GM21423 (cell line): ENCODE measurements around the gene PIEZO1.

Experiments
- ATAC-seq: cut with Tn5 transposase; IDR thresholded peaks from one replicate; pipeline ENCODE4 v1.9.1; 2021; ENCODE audit warnings: mild to moderate bottlenecking, moderate library complexity; ENCODE audit not compliant: unreplicated experiment

PIEZO1 gene

GRCh38 chr16:88754109-88754911 is 30.7 kb downstream of the PIEZO1 start:
- no peak for ATAC-seq

GRCh38 chr16:88753602-88754001 is 31.4 kb downstream of the PIEZO1 start:
- ATAC-seq, result no peak

GRCh38 chr16:88753191-88753590 is 31.8 kb downstream of the PIEZO1 start:
- ATAC-seq, result no peak

- no peak for ATAC-seq
Observed at GRCh38 chr16:88752386-88753002, 32.5 kb downstream of the PIEZO1 start.

GRCh38 chr16:88750854-88751253 is 34.2 kb downstream of the PIEZO1 start:
- no peak for ATAC-seq

- no peak for ATAC-seq
Observed at GRCh38 chr16:88749358-88749757, 35.7 kb downstream of the PIEZO1 start.

- no peak for ATAC-seq
Observed at GRCh38 chr16:88748364-88748763, 36.7 kb downstream of the PIEZO1 start.

- ATAC-seq, result no peak
Observed at GRCh38 chr16:88747588-88748301, 37.3 kb downstream of the PIEZO1 start.

- no peak for ATAC-seq
Observed at GRCh38 chr16:88746506-88746905, 38.5 kb downstream of the PIEZO1 start.

GRCh38 chr16:88744577-88745521 is 40.2 kb downstream of the PIEZO1 start:
- no peak for ATAC-seq

GRCh38 chr16:88743693-88744576 is 41.1 kb downstream of the PIEZO1 start:
- ATAC-seq, result no peak

- no peak for ATAC-seq
Observed at GRCh38 chr16:88742896-88743605, 42.0 kb downstream of the PIEZO1 start.

- ATAC-seq, result no peak
Observed at GRCh38 chr16:88741368-88741767, 43.7 kb downstream of the PIEZO1 start.

- ATAC-seq, result no peak
Observed at GRCh38 chr16:88740727-88741055, 44.3 kb downstream of the PIEZO1 start.

- ATAC-seq, result no peak
Observed at GRCh38 chr16:88739977-88740726, 44.9 kb downstream of the PIEZO1 start.

- ATAC-seq, result no peak
Observed at GRCh38 chr16:88739139-88739976, 45.7 kb downstream of the PIEZO1 start.

GRCh38 chr16:88738151-88739084 is 46.6 kb downstream of the PIEZO1 start:
- no peak for ATAC-seq
